Erythroblast (primary cell): ENCODE data around the gene LY9.

Experiments
- GATA1 ChIP-seq: IDR thresholded peaks from 2 replicates; pipeline ENCODE4 v1.6.1; 2011; ENCODE audit warnings: low read depth, mild to moderate bottlenecking, control low read depth, low read length, moderate library complexity
- POLR2A ChIP-seq: IDR thresholded peaks from 2 replicates; pipeline ENCODE4 v1.6.1; 2011; ENCODE audit warnings: mild to moderate bottlenecking, low read length

GRCh38 chr1:160846281-160846680 is 50.3 kb downstream of the LY9 start:
- TF ChIP-seq GATA1 (no peak), POLR2A (no peak)
